Hepatocyte (in vitro differentiated cells): Measurements from ENCODE around the gene PXN.

Source experiments
- CTCF ChIP-seq: fragments of 200-600 bp; sonication (generic); IDR thresholded peaks from 2 replicates; pipeline ENCODE4 v1.5.1; 2016; ENCODE audit warnings: antibody characterized with exemption, mild to moderate bottlenecking; ENCODE audit not compliant: poor library complexity
- EZH2 ChIP-seq: fragments of 200-600 bp; sonication (generic); IDR thresholded peaks from 2 replicates; pipeline ENCODE4 v1.6.1; 2016; ENCODE audit warnings: antibody characterized with exemption, mild to moderate bottlenecking, borderline replicate concordance

GRCh38 chr12:120252071-120252906 lies 13.2 kb downstream of the PXN start:
- TF ChIP-seq CTCF (no peak), EZH2 (no peak)
